ENCODE results near the gene ADAMTSL3. TPM values are rescaled to one million over a fixed set of nuclear protein-coding genes. Genes with fewer than 3 reads are reported as not detected.

Gene ADAMTSL3
- total RNA-seq, 1 donor from 2014 or later, result 20.7 TPM

- DNase-seq (ENCODE audit: low read depth), result no peak
Measured at GRCh38 chr15:83869341-83869740, 215.4 kb downstream of the ADAMTSL3 start.

- peak; percentile 56 for DNase-seq (ENCODE audit: low read depth)
Measured at GRCh38 chr15:83871808-83872559, 218.1 kb downstream of the ADAMTSL3 start.

GRCh38 chr15:83873966-83874365 is 220.0 kb downstream of the ADAMTSL3 start:
- peak; percentile 3 for DNase-seq (ENCODE audit: low read depth)

- DNase-seq (ENCODE audit: low read depth), result no peak
Measured at GRCh38 chr15:83880529-83880928, 226.6 kb downstream of the ADAMTSL3 start.

GRCh38 chr15:83881156-83881555 is 227.2 kb downstream of the ADAMTSL3 start:
- no peak for DNase-seq (ENCODE audit: low read depth)

- no peak for DNase-seq (ENCODE audit: low read depth)
Measured at GRCh38 chr15:83886321-83886720, 232.4 kb downstream of the ADAMTSL3 start.

- DNase-seq (ENCODE audit: low read depth), result no peak
Measured at GRCh38 chr15:83887404-83887803, 233.5 kb downstream of the ADAMTSL3 start.

GRCh38 chr15:83887961-83888360 is 234.0 kb downstream of the ADAMTSL3 start:
- DNase-seq (ENCODE audit: low read depth), result no peak

- no peak for DNase-seq (ENCODE audit: low read depth)
Measured at GRCh38 chr15:83889995-83890394, 236.1 kb downstream of the ADAMTSL3 start.

- DNase-seq (ENCODE audit: low read depth), result peak; percentile 42
Measured at GRCh38 chr15:83890587-83890986, 236.7 kb downstream of the ADAMTSL3 start.

- no peak for DNase-seq (ENCODE audit: low read depth)
Measured at GRCh38 chr15:83892498-83892897, 238.6 kb downstream of the ADAMTSL3 start.

- no peak for DNase-seq (ENCODE audit: low read depth)
Measured at GRCh38 chr15:83893308-83893707, 239.4 kb downstream of the ADAMTSL3 start.

GRCh38 chr15:83897037-83897436 is 243.1 kb downstream of the ADAMTSL3 start:
- no peak for DNase-seq (ENCODE audit: low read depth)

- no peak for DNase-seq (ENCODE audit: low read depth)
Measured at GRCh38 chr15:83898361-83898760, 244.4 kb downstream of the ADAMTSL3 start.

GRCh38 chr15:83899670-83900069 is 245.7 kb downstream of the ADAMTSL3 start:
- no peak for DNase-seq (ENCODE audit: low read depth)

- DNase-seq (ENCODE audit: low read depth), result peak; percentile 65
Measured at GRCh38 chr15:83904107-83905040, 250.5 kb downstream of the ADAMTSL3 start.

- no peak for DNase-seq (ENCODE audit: low read depth)
Measured at GRCh38 chr15:83905556-83906273, 251.8 kb downstream of the ADAMTSL3 start.

- DNase-seq (ENCODE audit: low read depth), result peak; percentile 16
Measured at GRCh38 chr15:83911345-83911744, 257.4 kb downstream of the ADAMTSL3 start.

GRCh38 chr15:83912343-83912742 is 258.4 kb downstream of the ADAMTSL3 start:
- DNase-seq (ENCODE audit: low read depth), result no peak

- DNase-seq (ENCODE audit: low read depth), result no peak
Measured at GRCh38 chr15:83913034-83913632, 259.2 kb downstream of the ADAMTSL3 start.

- DNase-seq (ENCODE audit: low read depth), result no peak
Measured at GRCh38 chr15:83914906-83915305, 261.0 kb downstream of the ADAMTSL3 start.

GRCh38 chr15:83917432-83917831 is 263.5 kb downstream of the ADAMTSL3 start:
- no peak for DNase-seq (ENCODE audit: low read depth)

All from renal cortical epithelial cell (primary cell).